Liver (tissue), 9 donors: ENCODE results near the gene CYBRD1. TPM values are rescaled to one million over a fixed set of nuclear protein-coding genes. Genes with fewer than 3 reads are reported as not detected.

Experiments used
- DNase-seq: peaks from one replicate; pipeline ENCODE4 v3.0.0-alpha.2; 2017; ENCODE audit warnings: low spot score
- H3K27ac ChIP-seq, 2 donors: one replicate each; pipeline ENCODE4 v1.7.0; 2013; ENCODE audit warnings: inconsistent platforms in 2 of 2, low read length in 2 of 2, control low read depth in 1 of 2, low read depth in 1 of 2, mild to moderate bottlenecking in 1 of 2
- H3K27me3 ChIP-seq, 4 donors: one replicate each; pipeline versions ENCODE4 v1.6.1 to v1.7.0; 2013; ENCODE audit warnings: low read length in 3 of 4, inconsistent platforms in 1 of 4, mild to moderate bottlenecking in 1 of 4, moderate library complexity in 1 of 4; ENCODE audit not compliant: control insufficient read depth in 4 of 4, insufficient read depth in 4 of 4
- H3K36me3 ChIP-seq, 4 donors: one replicate each; pipeline versions ENCODE4 v1.6.1 to v1.7.0; 2013; ENCODE audit warnings: low read length in 3 of 4, mild to moderate bottlenecking in 3 of 4, low read depth in 1 of 4, moderate library complexity in 1 of 4; ENCODE audit not compliant: control insufficient read depth in 4 of 4, insufficient read depth in 3 of 4
- H3K4me1 ChIP-seq, 4 donors: one replicate each; pipeline versions ENCODE4 v1.6.1 to v1.7.0; 2013; ENCODE audit warnings: low read length in 3 of 4, mild to moderate bottlenecking in 3 of 4, moderate library complexity in 1 of 4; ENCODE audit not compliant: control insufficient read depth in 4 of 4, insufficient read depth in 4 of 4
- H3K4me3 ChIP-seq, 3 donors: one replicate each; pipeline versions ENCODE4 v1.6.1 to v1.7.0; 2013; ENCODE audit warnings: low read length in 3 of 3, control low read depth in 1 of 3, low read depth in 1 of 3, mild to moderate bottlenecking in 1 of 3
- H3K9ac ChIP-seq, 2 donors: one replicate each; pipeline ENCODE4 v1.7.0; 2013; ENCODE audit warnings: low read length in 2 of 2, mild to moderate bottlenecking in 2 of 2, moderate library complexity in 2 of 2, control low read depth in 1 of 2, low read depth in 1 of 2
- H3K9me3 ChIP-seq, 4 donors: one replicate each; pipeline versions ENCODE4 v1.6.1 to v1.7.0; 2013; ENCODE audit warnings: low read length in 3 of 4; ENCODE audit not compliant: control insufficient read depth in 4 of 4
- ATF3 ChIP-seq: IDR thresholded peaks from 2 replicates; pipeline ENCODE4 v1.6.1; 2016; ENCODE audit warnings: antibody characterized with exemption
- CTCF ChIP-seq: fragments of 150-350 bp; IDR thresholded peaks from 2 replicates; pipeline ENCODE4 v1.5.1; 2017; ENCODE audit warnings: improper control_type of control experiment, low read depth, low read length; ENCODE audit not compliant: missing input control
- EGR1 ChIP-seq, 2 donors: IDR thresholded peaks; 2 replicates each; pipeline ENCODE4 v1.6.1; 2016 to 2018; ENCODE audit warnings: antibody characterized with exemption in 2 of 2, low read depth in 2 of 2
- FOXA1 ChIP-seq: IDR thresholded peaks from 2 replicates; pipeline ENCODE4 v1.6.1; 2016; ENCODE audit warnings: antibody characterized with exemption
- FOXA2 ChIP-seq: IDR thresholded peaks from 2 replicates; pipeline ENCODE4 v1.6.1; 2016; ENCODE audit warnings: antibody characterized with exemption
- GABPA ChIP-seq, 2 donors: IDR thresholded peaks in 1 of 2; conservative IDR thresholded peaks in 1 of 2; 2 replicates each; pipeline ENCODE4 v1.6.1; 2016; ENCODE audit warnings: antibody characterized with exemption in 2 of 2, mild to moderate bottlenecking in 1 of 2, moderate library complexity in 1 of 2
- HNF4A ChIP-seq, 2 donors: conservative IDR thresholded peaks; 2 replicates each; pipeline ENCODE4 v1.6.1; 2016; ENCODE audit warnings: antibody characterized with exemption in 2 of 2, mild to moderate bottlenecking in 2 of 2
- HNF4G ChIP-seq: IDR thresholded peaks from 2 replicates; pipeline ENCODE4 v1.6.1; 2016; ENCODE audit warnings: antibody characterized with exemption
- JUND ChIP-seq, 2 donors: IDR thresholded peaks; 2 replicates each; pipeline ENCODE4 v1.6.1; 2016; ENCODE audit warnings: antibody characterized with exemption in 2 of 2
- MAX ChIP-seq: IDR thresholded peaks from 2 replicates; pipeline ENCODE4 v1.6.1; 2016; ENCODE audit warnings: antibody characterized with exemption
- RAD21 ChIP-seq, 2 donors: IDR thresholded peaks; 2 replicates each; pipeline ENCODE4 v1.6.1; 2016; ENCODE audit warnings: antibody characterized with exemption in 2 of 2, mild to moderate bottlenecking in 2 of 2
- REST ChIP-seq: IDR thresholded peaks from 2 replicates; pipeline ENCODE4 v1.6.1; 2016; ENCODE audit warnings: antibody characterized with exemption, mild to moderate bottlenecking
- RXRA ChIP-seq, 2 donors: IDR thresholded peaks; 2 replicates each; pipeline ENCODE4 v1.6.1; 2017 to 2018; ENCODE audit warnings: antibody characterized with exemption in 2 of 2, mild to moderate bottlenecking in 1 of 2
- SP1 ChIP-seq: IDR thresholded peaks from 2 replicates; pipeline ENCODE4 v1.6.1; 2018; ENCODE audit warnings: antibody characterized with exemption, mild to moderate bottlenecking
- YY1 ChIP-seq: IDR thresholded peaks from 2 replicates; pipeline ENCODE4 v1.6.1; 2016; ENCODE audit warnings: antibody characterized with exemption, mild to moderate bottlenecking
- ZBTB33 ChIP-seq: IDR thresholded peaks from 2 replicates; pipeline ENCODE4 v1.6.1; 2016; ENCODE audit warnings: antibody characterized with exemption
- WGBS: extraction: QIAGEN DNeasy Blood & Tissue Kit; methylation state at CpG from one replicate; pipeline ENCODE4 v1.1.7; 2013; 5-methylcytosine and 5-hydroxymethylcytosine counted together
- polyA plus RNA-seq, 2 donors: library from polyadenylated mRNA; stranded (reverse) in 1 of 2; unstranded in 1 of 2; fragments of 200-250 nt in 1 of 2; fragments of >200 nt in 1 of 2; fragmentation: Nextera tagmentation in 1 of 2; extraction: Ambion mirVana in 1 of 2; gene quantifications; one replicate each; pipeline versions ENCODE4 v1.2.1 to v1.2.3, GENCODE V29; 2013 to 2015
- total RNA-seq, 2 donors: library from RNA; depleted of rRNA; stranded (reverse); fragments of >200 nt; gene quantifications; one replicate each; pipeline ENCODE4 v1.2.3, GENCODE V29; 2014
- donor health status: healthy.
- donor health status: healthy.
- donor health status: healthy.
- donor health status: healthy.
- donor health status: healthy.

Gene CYBRD1
- total and polyA plus RNA-seq, 4 donors = 5.8 to 51.1 (median 9.4) TPM

GRCh38 chr2:171592036-171592555, 69.8 kb downstream of the CYBRD1 start:
- WGBS = 58% methylated on average over 7 of the region's 7 CpGs
- DNase-seq = no peak
- Histone ChIP-seq H3K27me3 (no peaks in the 10 kb centered on the region), H3K9ac (no peak overlapping the region), H3K9me3 (peaks cover 0 to 5% (median 2%) of the 10 kb centered on the region in 4 donors), H3K36me3 (no peaks in the 10 kb centered on the region), H3K4me3 (no peak overlapping the region), H3K4me1 (no peaks in the 10 kb centered on the region), H3K27ac (no peak overlapping the region)
- TF ChIP-seq CTCF (no peak), GABPA (IDR thresholded peaks at IDR 0.05 in 1 of 2, conservative IDR thresholded peaks at IDR 0.05 in 1 of 2) (no peak), JUND (IDR thresholded peaks at IDR 0.05) (no peak), EGR1 (IDR thresholded peaks at IDR 0.05; ENCODE audit: low read depth in 2 of 2) (no peak), YY1 (no peak), RAD21 (IDR thresholded peaks at IDR 0.05) (no peak), ZBTB33 (no peak), REST (no peak), FOXA1 (no peak), MAX (no peak), FOXA2 (no peak), RXRA (IDR thresholded peaks at IDR 0.05) (no peak)

GRCh38 chr2:171595456-171595855, 73.2 kb downstream of the CYBRD1 start:
- Histone ChIP-seq H3K27me3 (peaks cover 0 to 3% (median 0%) of the 10 kb centered on the region in 4 donors), H3K36me3 (no peaks in the 10 kb centered on the region), H3K27ac (no peak overlapping the region), H3K4me3 (no peak overlapping the region), H3K4me1 (no peaks in the 10 kb centered on the region), H3K9me3 (peaks cover 0 to 1% (median 0%) of the 10 kb centered on the region in 4 donors), H3K9ac (no peak overlapping the region)
- TF ChIP-seq RAD21 (IDR thresholded peaks at IDR 0.05) (no peak), HNF4G (no peak), HNF4A (conservative IDR thresholded peaks at IDR 0.05) (no peak), CTCF (no peak), ZBTB33 (no peak), SP1 (no peak), ATF3 (no peak)
- no peak for DNase-seq
